Common myeloid progenitor, CD34-positive (primary cell): Measurements from ENCODE around the gene KDM4D.

Experiments
- CTCF ChIA-PET: fragments of 350-600 bp; sonication (Branson Sonifier 250); formaldehyde crosslinking; loops from one replicate; lab custom pipeline; 2021; ENCODE audit warnings: antibody characterized with exemption; lab: Charles Lee
- POLR2A ChIA-PET: fragments of 350-600 bp; sonication (Branson Sonifier 250); formaldehyde crosslinking; loops from one replicate; lab custom pipeline; 2021; ENCODE audit warnings: antibody characterized with exemption; lab: Charles Lee
- DNase-seq, 3 donors: peaks; one replicate each; pipeline versions ENCODE4 v3.0.0 to v3.0.0-alpha.2; 2013
- H3K27ac ChIP-seq, 2 experiments: 1 replicate in 1 of 2; 2 replicates in 1 of 2; pipeline ENCODE4 v1.7.0; 2013; ENCODE audit warnings: inconsistent platforms in 2 of 2, low read length in 2 of 2, mild to moderate bottlenecking in 2 of 2, low read depth in 1 of 2, moderate library complexity in 1 of 2; ENCODE audit not compliant: severe bottlenecking in 2 of 2, insufficient read depth in 1 of 2, poor library complexity in 1 of 2
- H3K27me3 ChIP-seq, 5 experiments: replicated peaks in 2 of 5; 1 replicate in 3 of 5; 2 replicates in 2 of 5; pipeline versions ENCODE4 v1.6.1 to v1.7.0; 2013; ENCODE audit warnings: low read length in 4 of 5, mild to moderate bottlenecking in 2 of 5, moderate library complexity in 2 of 5, inconsistent platforms in 1 of 5; ENCODE audit not compliant: insufficient read depth in 5 of 5, control insufficient read depth in 4 of 5
- H3K36me3 ChIP-seq, 4 experiments: 1 replicate in 2 of 4; 2 replicates in 2 of 4; pipeline versions ENCODE4 v1.6.1 to v1.7.0; 2013; ENCODE audit warnings: low read length in 3 of 4, control low read depth in 1 of 4, mild to moderate bottlenecking in 1 of 4; ENCODE audit not compliant: control insufficient read depth in 4 of 4, insufficient read depth in 4 of 4
- H3K4me1 ChIP-seq, 4 experiments: 1 replicate in 3 of 4; 2 replicates in 1 of 4; pipeline versions ENCODE4 v1.6.1 to v1.7.1; 2013; ENCODE audit warnings: low read length in 3 of 4, mild to moderate bottlenecking in 3 of 4, control low read depth in 1 of 4, inconsistent platforms in 1 of 4, moderate library complexity in 1 of 4; ENCODE audit not compliant: control insufficient read depth in 4 of 4, insufficient read depth in 4 of 4; ENCODE audit errors: control extremely low read depth in 1 of 4
- H3K4me3 ChIP-seq, 7 experiments: 1 replicate in 4 of 7; 2 replicates in 3 of 7; pipeline versions ENCODE4 v1.5.1 to v1.7.0; 2013; ENCODE audit warnings: mild to moderate bottlenecking in 7 of 7, low read length in 6 of 7, moderate library complexity in 6 of 7, inconsistent platforms in 2 of 7, low read depth in 2 of 7, control low read depth in 1 of 7; ENCODE audit not compliant: insufficient read depth in 4 of 7, control insufficient read depth in 1 of 7; ENCODE audit errors: extremely low read depth in 1 of 7
- H3K9me3 ChIP-seq, 5 experiments: 1 replicate in 4 of 5; 2 replicates in 1 of 5; pipeline versions ENCODE4 v1.6.1 to v1.7.1; 2013; ENCODE audit warnings: low read length in 4 of 5, mild to moderate bottlenecking in 2 of 5, inconsistent platforms in 1 of 5, low read depth in 1 of 5, moderate library complexity in 1 of 5; ENCODE audit not compliant: control insufficient read depth in 4 of 5, insufficient read depth in 2 of 5; ENCODE audit errors: control extremely low read depth in 1 of 5
- WGBS: methylation state at CpG from one replicate; pipeline ENCODE4 v1.1.5; 2013; ENCODE audit not compliant: insufficient coverage; 5-methylcytosine and 5-hydroxymethylcytosine counted together

KDM4D gene

GRCh38 chr11:94956963-94957362 is 16.5 kb upstream of the KDM4D start:
- 93% methylated on average over 3 of the region's 4 CpGs for WGBS
- ChIA-PET CTCF (interaction anchor here (0.9 to 1.6 kb wide), 2 partner anchors 9 to 334 kb away, joined by 4 to 5 read pairs; no protein-coding TSS in a partner anchor), POLR2A (no interaction called here)
- DNase-seq = no peak
- no peaks in the 10 kb centered on the region for H3K4me1 ChIP-seq
- H3K9me3 ChIP-seq = no peaks in the 10 kb centered on the region
- peaks cover 5 to 25% (median 13%) of the 10 kb centered on the region in 4 experiments for H3K36me3 ChIP-seq
- H3K27ac ChIP-seq = no peak overlapping the region
- no peaks in the 10 kb centered on the region for H3K27me3 ChIP-seq
- H3K4me3 ChIP-seq = no peak overlapping the region

GRCh38 chr11:94958121-94958696 is 15.3 kb upstream of the KDM4D start:
- ChIA-PET CTCF (no interaction called here), POLR2A (no interaction called here)
- no peak overlapping the region for H3K27ac ChIP-seq
- H3K27me3 ChIP-seq = no peaks in the 10 kb centered on the region
- peaks cover 9 to 37% (median 23%) of the 10 kb centered on the region in 4 experiments for H3K36me3 ChIP-seq
- H3K4me1 ChIP-seq = no peaks in the 10 kb centered on the region
- no peaks in the 10 kb centered on the region for H3K9me3 ChIP-seq
- DNase-seq = no peak
- no CpG with 5 or more reads among the region's 2 CpGs for WGBS
- H3K4me3 ChIP-seq = no peak overlapping the region

GRCh38 chr11:94959179-94959578 is 14.3 kb upstream of the KDM4D start:
- ChIA-PET POLR2A (no interaction called here), CTCF (no interaction called here)
- Histone ChIP-seq H3K9me3 (no peaks in the 10 kb centered on the region), H3K27ac (no peak overlapping the region), H3K4me3 (no peak overlapping the region), H3K27me3 (no peaks in the 10 kb centered on the region), H3K36me3 (peaks cover 13 to 47% (median 27%) of the 10 kb centered on the region in 4 experiments), H3K4me1 (no peaks in the 10 kb centered on the region)
- 100% methylated on average over 1 of the region's 2 CpGs for WGBS
- no peak for DNase-seq

- DNase-seq = no peak
- Histone ChIP-seq H3K4me1 (no peaks in the 10 kb centered on the region), H3K27ac (no peak overlapping the region), H3K4me3 (no peak overlapping the region), H3K27me3 (no peaks in the 10 kb centered on the region), H3K9me3 (no peaks in the 10 kb centered on the region), H3K36me3 (peaks cover 23 to 60% (median 38%) of the 10 kb centered on the region in 4 experiments)
- ChIA-PET CTCF (interaction anchor here (0.6 to 1.6 kb wide), 2 partner anchors 104 to 185 kb away, joined by 3 read pairs; no protein-coding TSS in a partner anchor), POLR2A (no interaction called here)
- no CpG with 5 or more reads among the region's 2 CpGs for WGBS
These were observed 13.0 kb upstream of the KDM4D start for GRCh38 chr11:94960488-94960887.

- H3K4me3 ChIP-seq = no peak overlapping the region
- H3K9me3 ChIP-seq = no peaks in the 10 kb centered on the region
- H3K27me3 ChIP-seq = no peaks in the 10 kb centered on the region
- CTCF ChIA-PET = interaction anchor here (1.3 to 1.9 kb wide), 4 partner anchors 15 to 186 kb away, joined by 3 to 4 read pairs (median 3); no protein-coding TSS in a partner anchor
- no peak overlapping the region for H3K27ac ChIP-seq
- POLR2A ChIA-PET = interaction anchor here (1.1 kb wide), 1 partner anchor 12 kb away, joined by 3 read pairs; the partner anchor contains the start of gene CWC15
- DNase-seq = no peak
- 100% methylated on average over 1 of the region's 1 CpG for WGBS
- peaks cover 27 to 68% (median 46%) of the 10 kb centered on the region in 4 experiments for H3K36me3 ChIP-seq
- H3K4me1 ChIP-seq = no peaks in the 10 kb centered on the region
These were observed 12.3 kb upstream of the KDM4D start for GRCh38 chr11:94961255-94961654.

GRCh38 chr11:94964934-94965333 is 8.6 kb upstream of the KDM4D start:
- WGBS = 100% methylated on average over 2 of the region's 4 CpGs
- peaks cover 37 to 86% (median 61%) of the 10 kb centered on the region in 4 experiments for H3K36me3 ChIP-seq
- POLR2A ChIA-PET = no interaction called here
- H3K9me3 ChIP-seq = no peaks in the 10 kb centered on the region
- DNase-seq = peak in 2 of 3 donors; percentile 18 to 29
- no peak overlapping the region for H3K27ac ChIP-seq
- H3K27me3 ChIP-seq = no peaks in the 10 kb centered on the region
- CTCF ChIA-PET = interaction anchor here (1.3 to 1.4 kb wide), 3 partner anchors 8 to 189 kb away, joined by 3 to 4 read pairs (median 3); no protein-coding TSS in a partner anchor
- H3K4me3 ChIP-seq = no peak overlapping the region
- H3K4me1 ChIP-seq = no peaks in the 10 kb centered on the region

GRCh38 chr11:94968334-94968958 is 5.1 kb upstream of the KDM4D start:
- WGBS = no CpG with 5 or more reads among the region's 1 CpG
- Histone ChIP-seq H3K9me3 (no peaks in the 10 kb centered on the region), H3K4me1 (peaks cover 6 to 12% (median 9%) of the 10 kb centered on the region in 4 experiments), H3K27me3 (no peaks in the 10 kb centered on the region), H3K27ac (no peak overlapping the region), H3K36me3 (peaks cover 29 to 76% (median 56%) of the 10 kb centered on the region in 4 experiments), H3K4me3 (no peak overlapping the region)
- POLR2A ChIA-PET = no interaction called here
- DNase-seq = peak; percentile 16 to 33 (median 33)
- CTCF ChIA-PET = interaction anchor here (1.0 to 3.2 kb wide), 9 partner anchors 18 to 345 kb away, joined by 4 to 20 read pairs (median 5); partner anchors contain the start of gene SRSF8
